GM12878 (cell line): ENCODE results near the gene SLIT2. TPM values are rescaled to one million over a fixed set of nuclear protein-coding genes. Genes with fewer than 3 reads are reported as not detected.

Experiments used
- ATAC-seq: fragments of 200-7000 bp; cut with Tn5 transposase; 3 replicates; pipeline ENCODE4 v1.9.1; 2020; ENCODE audit warnings: mild to moderate bottlenecking, moderate library complexity
- Bru-seq: library from RNA; stranded (reverse); fragments of 400-500 nt; gene quantifications from one replicate; lab custom pipeline; 2021; lab: Mats Ljungman, UMichigan
- BruChase-seq, 2 experiments: library from RNA; stranded (reverse); fragments of 400-500 nt; gene quantifications; one replicate each; lab custom pipeline; 2021; lab: Mats Ljungman, UMichigan
- BruUV-seq: library from RNA; stranded (reverse); fragments of 400-500 nt; replicated peaks from 2 replicates; lab custom pipeline; 2021; lab: Mats Ljungman, UMichigan
- CTCF ChIA-PET: fragments of 300-600 bp; sonication (Branson Sonifier 250); formaldehyde crosslinking; extraction: SDS; loops from one replicate; lab custom pipeline; 2021; ENCODE audit warnings: inconsistent platforms; lab: Yijun Ruan, JAX
- POLR2A ChIA-PET: fragments of 350-600 bp; formaldehyde crosslinking; extraction: SDS; loops from one replicate; lab custom pipeline; 2021; ENCODE audit warnings: inconsistent platforms; lab: Charles Lee
- RAD21 ChIA-PET: fragments of 300-600 bp; sonication (Branson Sonifier 250); formaldehyde crosslinking; loops from one replicate; lab custom pipeline; 2023; ENCODE audit warnings: antibody characterized with exemption; ENCODE audit not compliant: unreplicated experiment; lab: Charles Lee
- SMC1A ChIA-PET: fragments of 300-600 bp; sonication (Branson Sonifier 250); formaldehyde crosslinking; loops from one replicate; lab custom pipeline; 2023; ENCODE audit not compliant: unreplicated experiment, uncharacterized antibody; lab: Charles Lee
- DNase-seq: peaks from one replicate; pipeline ENCODE4 v3.0.0-alpha.2; 2011; ENCODE audit warnings: low read depth, low spot score
- FAIRE-seq: peaks from 3 replicates; lab custom pipeline; 2011; peaks lifted over from hg19 to GRCh38; lab: Jason Lieb, UNC
- H2AFZ ChIP-seq: 2 replicates; pipeline ENCODE4 v1.6.0; 2011; ENCODE audit warnings: low read depth, low read length, control low read depth; ENCODE audit not compliant: control insufficient read depth
- H3K27ac ChIP-seq: 2 replicates; pipeline ENCODE4 v1.5.1; 2011; ENCODE audit warnings: control low read depth; ENCODE audit not compliant: control insufficient read depth, insufficient read depth
- H3K27me3 ChIP-seq, 2 experiments: replicated peaks in 1 of 2; 2 replicates each; pipeline versions ENCODE4 v1.6.0 to v1.6.1; 2011; ENCODE audit warnings: low read length in 1 of 2; ENCODE audit not compliant: control insufficient read depth in 2 of 2, insufficient read depth in 2 of 2
- H3K36me3 ChIP-seq, 2 experiments: 2 replicates each; pipeline ENCODE4 v1.5.1; 2011; ENCODE audit warnings: low read length in 1 of 2; ENCODE audit not compliant: control insufficient read depth in 2 of 2, insufficient read depth in 2 of 2
- H3K4me1 ChIP-seq: 2 replicates; pipeline ENCODE4 v1.6.1; 2011; ENCODE audit warnings: mild to moderate bottlenecking, low read length, moderate library complexity, mixed read lengths; ENCODE audit not compliant: control insufficient read depth, insufficient read depth
- H3K4me2 ChIP-seq: 2 replicates; pipeline ENCODE4 v1.6.0; 2011; ENCODE audit warnings: control low read depth; ENCODE audit not compliant: control insufficient read depth, insufficient read depth
- H3K4me3 ChIP-seq: fragments of 200-600 bp; sonication (generic); 2 replicates; pipeline ENCODE4 v1.5.1; 2016
- H3K79me2 ChIP-seq: 2 replicates; pipeline ENCODE4 v1.6.0; 2011; ENCODE audit warnings: low read length; ENCODE audit not compliant: control insufficient read depth, insufficient read depth
- H3K9ac ChIP-seq: 2 replicates; pipeline ENCODE4 v1.8.0; 2011; ENCODE audit warnings: low read length, control low read depth, mixed read lengths; ENCODE audit not compliant: control insufficient read depth, insufficient read depth
- H3K9me3 ChIP-seq: replicated peaks from 3 replicates; pipeline ENCODE4 v1.5.1; 2011; ENCODE audit warnings: mild to moderate bottlenecking, low read length; ENCODE audit not compliant: control insufficient read depth, insufficient read depth
- H4K20me1 ChIP-seq: 2 replicates; pipeline ENCODE4 v1.6.0; 2011; ENCODE audit not compliant: control insufficient read depth, insufficient read depth
- SUPT20H ChIP-seq: IDR thresholded peaks from 2 replicates; pipeline ENCODE4 v1.6.1; 2011; ENCODE audit warnings: low read depth, mild to moderate bottlenecking, low read length, moderate library complexity, borderline replicate concordance; ENCODE audit not compliant: control insufficient read depth
- TCF12 ChIP-seq: IDR thresholded peaks from 2 replicates; pipeline ENCODE4 v1.6.1; 2011; ENCODE audit warnings: low read depth, mild to moderate bottlenecking, low read length
- WGBS: methylation state at CpG from one replicate; pipeline ENCODE4 v1.1.6; 2016; ENCODE audit warnings: low lambda C conversion rate; ENCODE audit not compliant: insufficient replicate concordance, insufficient coverage; ENCODE audit errors: missing lambda C conversion rate; 5-methylcytosine and 5-hydroxymethylcytosine counted together
- in situ Hi-C: fragments of 300-500 bp; cut with MboI; formaldehyde crosslinking; loops from 9 replicates; pipeline ENCODE4 v1.14.3; 2018; ENCODE audit warnings: mixed read lengths
- intact Hi-C: fragments of 100-400 bp; cut with micrococcal nuclease; formaldehyde crosslinking; loops from one replicate; pipeline ENCODE4 v1.14.2; 2022; ENCODE audit not compliant: unreplicated experiment
- long read RNA-seq, 2 experiments: library from polyadenylated mRNA; unstranded; transcript quantifications; one replicate each; pipeline ENCODE4 v2.0.0, GENCODE V29; 2019 to 2020
- polyA minus RNA-seq, 3 experiments: library from RNA; depleted of rRNA, polyadenylated mRNA; stranded (reverse); fragments of >200 nt; gene quantifications; 2 replicates each; pipeline ENCODE4 v1.2.3, GENCODE V29; 2011
- polyA plus RNA-seq, 11 experiments: library from polyadenylated mRNA; depleted of rRNA in 4 of 11; unstranded in 6 of 11; stranded (reverse) in 5 of 11; fragments of >200 nt; fragmentation: Nextera tagmentation in 4 of 11; fragmentation: Illumina TruSeq in 1 of 11; extraction: Ambion mirVana in 4 of 11; extraction: Trizol in 1 of 11; gene quantifications; 1 replicate in 1 of 11; 2 replicates in 10 of 11; pipeline versions ENCODE4 v1.2.1 to v1.2.3, GENCODE V29; 2011 to 2016; ENCODE audit warnings: inconsistent platforms in 2 of 11, missing spikeins in 2 of 11, low read depth in 1 of 11
- total RNA-seq, 4 experiments: library from RNA; depleted of rRNA in 3 of 4; stranded (reverse); fragments of >200 nt in 3 of 4; fragmentation: Illumina TruSeq in 1 of 4; extraction: Trizol in 1 of 4; gene quantifications; 2 replicates each; pipeline versions ENCODE4 v1.2.1 to v1.2.3, GENCODE V29; 2013 to 2021

Gene SLIT2, protein sequence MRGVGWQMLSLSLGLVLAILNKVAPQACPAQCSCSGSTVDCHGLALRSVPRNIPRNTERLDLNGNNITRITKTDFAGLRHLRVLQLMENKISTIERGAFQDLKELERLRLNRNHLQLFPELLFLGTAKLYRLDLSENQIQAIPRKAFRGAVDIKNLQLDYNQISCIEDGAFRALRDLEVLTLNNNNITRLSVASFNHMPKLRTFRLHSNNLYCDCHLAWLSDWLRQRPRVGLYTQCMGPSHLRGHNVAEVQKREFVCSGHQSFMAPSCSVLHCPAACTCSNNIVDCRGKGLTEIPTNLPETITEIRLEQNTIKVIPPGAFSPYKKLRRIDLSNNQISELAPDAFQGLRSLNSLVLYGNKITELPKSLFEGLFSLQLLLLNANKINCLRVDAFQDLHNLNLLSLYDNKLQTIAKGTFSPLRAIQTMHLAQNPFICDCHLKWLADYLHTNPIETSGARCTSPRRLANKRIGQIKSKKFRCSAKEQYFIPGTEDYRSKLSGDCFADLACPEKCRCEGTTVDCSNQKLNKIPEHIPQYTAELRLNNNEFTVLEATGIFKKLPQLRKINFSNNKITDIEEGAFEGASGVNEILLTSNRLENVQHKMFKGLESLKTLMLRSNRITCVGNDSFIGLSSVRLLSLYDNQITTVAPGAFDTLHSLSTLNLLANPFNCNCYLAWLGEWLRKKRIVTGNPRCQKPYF (N-terminal part only)
- 0.13 TPM in 1 of 2 replicates, not detected in the other for total RNA-seq (2013; cell fraction: nucleolus; rRNA removed)
- total RNA-seq (2014; rRNA removed): not detected in 2 replicates
- total RNA-seq (2014; rRNA removed; fragmentation: Illumina TruSeq; extraction: Trizol): not detected in 2 replicates
- 0.05 and 0.24 TPM in 2 replicates for total RNA-seq (2021)
- not detected for polyA plus RNA-seq (2011; ENCODE audit: low read depth)
- not detected in 2 replicates for polyA plus RNA-seq (2011; rRNA removed)
- polyA plus RNA-seq (2011; cell fraction: cytosol; rRNA removed): not detected in 2 replicates
- not detected in 2 replicates for polyA plus RNA-seq (2011; cell fraction: nucleus; rRNA removed)
- 0.27 TPM in 1 of 2 replicates, not detected in the other for polyA plus RNA-seq (2012)
- polyA plus RNA-seq (2014; fragmentation: Illumina TruSeq; extraction: Trizol): not detected in 2 replicates
- not detected for polyA plus RNA-seq (2014; fragmentation: Nextera tagmentation; extraction: Ambion mirVana)
- polyA plus RNA-seq (2014; rRNA removed): not detected in 2 replicates
- under 1 TPM in 1 of 2 experiments, not detected in 1; 0.01 TPM for polyA plus RNA-seq (2016; fragmentation: Nextera tagmentation; extraction: Ambion mirVana)
- polyA minus RNA-seq (2011; rRNA and poly(A)+ RNA removed): not detected in 2 replicates
- not detected in 2 replicates for polyA minus RNA-seq (2011; cell fraction: cytosol; rRNA and poly(A)+ RNA removed)
- polyA minus RNA-seq (2011; cell fraction: nucleus; rRNA and poly(A)+ RNA removed): not detected in 2 replicates
- percentile 0 among the genes with signal in this experiment for Bru-seq, nascent RNA
- percentile 1 among the genes with signal in this experiment for BruChase-seq, experiment 1, labeled RNA remaining after a 6-hour chase
- percentile 2 among the genes with signal in this experiment for BruChase-seq, experiment 2, labeled RNA remaining after a 2-hour chase
- long read RNA-seq, experiment 1: 0 reads
- long read RNA-seq, experiment 2, partial matches to known transcripts: 0 of 2 reads
- long read RNA-seq, experiment 2, other reads (novel, unspliced or antisense): 2 of 2 reads

DNA sequence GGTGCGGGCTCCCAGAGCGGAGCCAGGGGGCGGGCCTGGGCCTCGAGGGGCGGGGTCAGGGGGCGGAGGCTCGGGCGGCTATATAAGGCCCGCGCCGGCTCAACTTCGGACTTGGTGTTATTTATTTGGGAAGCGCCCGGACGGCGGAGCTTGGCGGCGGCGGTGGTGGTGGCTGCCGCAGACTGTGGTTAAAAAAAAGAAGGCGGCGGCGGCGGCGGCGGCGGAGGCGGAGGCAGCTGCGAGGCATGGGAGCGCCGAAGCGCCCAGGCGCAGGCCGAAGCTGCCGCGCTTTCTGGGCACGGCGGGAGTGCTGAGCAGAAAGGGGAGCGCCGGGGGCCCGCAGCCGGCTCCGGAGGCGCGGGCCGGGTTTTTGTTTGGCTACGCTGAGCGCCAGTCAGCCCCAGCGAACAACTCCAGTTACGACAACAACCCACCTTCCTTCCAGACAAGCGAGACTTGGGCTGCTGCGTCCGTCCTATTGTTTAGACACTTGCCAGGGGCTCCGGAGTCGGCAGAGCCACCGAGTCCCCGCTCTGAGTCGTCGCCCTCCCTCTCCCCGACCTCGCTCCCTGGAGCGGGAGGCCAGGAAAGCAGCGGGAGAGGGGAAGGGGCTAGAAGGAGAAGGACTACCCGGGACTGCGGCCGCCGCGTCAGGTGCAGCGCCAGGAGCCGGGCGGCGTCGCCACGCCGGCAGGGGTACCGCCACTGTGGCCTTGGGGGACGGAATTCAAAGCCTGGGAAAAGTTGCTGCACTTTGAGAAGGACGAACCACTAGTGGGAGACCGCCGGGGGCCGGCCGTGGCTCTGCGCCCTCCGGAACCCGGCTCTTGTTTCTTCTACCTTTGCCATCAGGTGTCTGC is at the start of gene SLIT2:
Gene SLIT2 (plus strand): TSS at position 110 of the 860 bp plus-strand sequence. CDS start 1,911 bp downstream, outside the sequence.
- SMC1A ChIA-PET: no interaction called here
- in situ Hi-C loops: no loop called here
- no TSS peak for BruUV-seq
- peaks cover 4 to 12% of the 10 kb centered on the region in 2 experiments for H3K27me3 ChIP-seq
- POLR2A ChIA-PET: no interaction called here
- H3K9ac ChIP-seq: no peak within 1 kb of the TSS
- no peak within 1 kb of the TSS for H3K4me2 ChIP-seq
- H3K9me3 ChIP-seq: no peaks in the 10 kb centered on the region; the same call in 2 of the 3 replicates
- no peaks in the 10 kb centered on the region for H3K36me3 ChIP-seq
- no peaks in the 10 kb centered on the region for H3K79me2 ChIP-seq
- H3K4me1 ChIP-seq: no peaks in the 10 kb centered on the region
- intact Hi-C loops: no loop called here
- no peak for TF ChIP-seq SUPT20H
- TF ChIP-seq TCF12: peak; percentile 18; the same call in 1 of the 2 replicates
- ATAC-seq: peak; percentile 88
- H3K4me3 ChIP-seq: 0 out of 2 replicates have a peak within 1 kb of the TSS, but pooled peaks have one; percentile 16
- CTCF ChIA-PET: no interaction called here
- FAIRE-seq: no peak
- no peaks in the 10 kb centered on the region for H4K20me1 ChIP-seq
- DNase-seq: no peak
- WGBS: 4% methylated on average over 52 of the region's 85 CpGs
- H3K27ac ChIP-seq: no peak within 1 kb of the TSS
- H2AFZ ChIP-seq: no peak within 1 kb of the TSS
- RAD21 ChIA-PET: no interaction called here
